Measurements from ENCODE around the gene BMP10.

BMP10 gene

GRCh38 chr2:68850524-68850923, 20.7 kb downstream of the BMP10 start:
- TF ChIP-seq CTCF (IDR thresholded peaks at IDR 0.05; ENCODE audit: control extremely low read depth, extremely low read depth, low read depth, missing control alignments): no peak
- no peak for DNase-seq (ENCODE audit: extremely low spot score)
- ChIA-PET POLR2A (no interaction called here), CTCF (interaction anchor here (1.1 to 4.0 kb wide), 7 partner anchors 9 to 74 kb away, joined by 3 to 26 read pairs (median 4); no protein-coding TSS in a partner anchor)

GRCh38 chr2:68849579-68850030, 21.6 kb downstream of the BMP10 start:
- ChIA-PET CTCF (interaction anchor here (1.1 to 4.0 kb wide), 8 partner anchors 10 to 75 kb away, joined by 3 to 26 read pairs (median 4); no protein-coding TSS in a partner anchor), POLR2A (no interaction called here)
- no peak for TF ChIP-seq CTCF (IDR thresholded peaks at IDR 0.05; ENCODE audit: control extremely low read depth, extremely low read depth, low read depth, missing control alignments)
- DNase-seq (ENCODE audit: extremely low spot score): no peak

GRCh38 chr2:68847751-68848150, 23.4 kb downstream of the BMP10 start:
- POLR2A ChIA-PET: no interaction called here
- no peak for DNase-seq (ENCODE audit: extremely low spot score)
- CTCF ChIA-PET: interaction anchor here (0.7 to 4.0 kb wide), 6 partner anchors 8 to 96 kb away, joined by 3 to 26 read pairs (median 4); no protein-coding TSS in a partner anchor
- no peak for TF ChIP-seq CTCF (IDR thresholded peaks at IDR 0.05; ENCODE audit: control extremely low read depth, extremely low read depth, low read depth, missing control alignments)

- no peak for DNase-seq (ENCODE audit: extremely low spot score)
- ChIA-PET CTCF (interaction anchor here (0.9 to 3.2 kb wide), 6 partner anchors 9 to 137 kb away, joined by 3 to 17 read pairs (median 5); no protein-coding TSS in a partner anchor), POLR2A (no interaction called here)
- no peak for TF ChIP-seq CTCF (IDR thresholded peaks at IDR 0.05; ENCODE audit: control extremely low read depth, extremely low read depth, low read depth, missing control alignments)
Observed at GRCh38 chr2:68846091-68846490, 25.1 kb downstream of the BMP10 start.

- no peak for TF ChIP-seq CTCF (IDR thresholded peaks at IDR 0.05; ENCODE audit: control extremely low read depth, extremely low read depth, low read depth, missing control alignments)
- POLR2A ChIA-PET: no interaction called here
- CTCF ChIA-PET: interaction anchor here (0.6 to 3.2 kb wide), 8 partner anchors 9 to 381 kb away, joined by 3 to 17 read pairs (median 6); no protein-coding TSS in a partner anchor
- no peak for DNase-seq (ENCODE audit: extremely low spot score)
Observed at GRCh38 chr2:68845043-68845442, 26.2 kb downstream of the BMP10 start.

GRCh38 chr2:68839260-68839833, 31.9 kb downstream of the BMP10 start:
- peak; percentile 27 for DNase-seq (ENCODE audit: extremely low spot score)
- ChIA-PET POLR2A (no interaction called here), CTCF (interaction anchor here (0.7 to 3.6 kb wide), 13 partner anchors 10 to 87 kb away, joined by 3 to 14 read pairs (median 4); no protein-coding TSS in a partner anchor)
- TF ChIP-seq CTCF (IDR thresholded peaks at IDR 0.05; ENCODE audit: control extremely low read depth, extremely low read depth, low read depth, missing control alignments): no peak

All from GM10248 (cell line).